K562 (cell line): ENCODE measurements around the gene SCYL3. TPM values are rescaled to one million over a fixed set of nuclear protein-coding genes. Genes with fewer than 3 reads are reported as not detected.
A peak's percentile ranks its signal among the peaks of the same experiment; 100 is the strongest.

Experiments
- BRD9 ChIP-seq: fragments of 450-650 bp; IDR thresholded peaks from 2 replicates; pipeline ENCODE4 v1.6.1; 2018; ENCODE audit warnings: low read depth; ENCODE audit not compliant: partially characterized antibody
- CEBPB ChIP-seq: fragments of 450-650 bp; IDR thresholded peaks from 2 replicates; pipeline ENCODE4 v1.6.1; 2016; ENCODE audit warnings: missing genetic modification characterization, missing compliant biosample characterization
- CUX1 ChIP-seq: fragments of 200-800 bp; sonication (Bioruptor generic); IDR thresholded peaks from 2 replicates; pipeline ENCODE4 v1.6.1; 2016; ENCODE audit warnings: missing genetic modification characterization, missing compliant biosample characterization
- EWSR1 ChIP-seq: fragments of 450-650 bp; IDR thresholded peaks from 2 replicates; pipeline ENCODE4 v1.6.1; 2018; ENCODE audit warnings: borderline replicate concordance, mild to moderate bottlenecking, low read depth, moderate library complexity; ENCODE audit not compliant: partially characterized antibody
- GTF2A2 ChIP-seq: IDR thresholded peaks from 2 replicates; pipeline ENCODE4 v1.6.1; 2016; ENCODE audit warnings: mild to moderate bottlenecking, missing genetic modification characterization, missing compliant biosample characterization
- GTF2B ChIP-seq: IDR thresholded peaks from 2 replicates; pipeline ENCODE4 v1.6.1; 2011; ENCODE audit not compliant: insufficient read length; ENCODE audit errors: extremely low read depth
- JUNB ChIP-seq: fragments of 450-650 bp; formaldehyde crosslinking; conservative IDR thresholded peaks from 2 replicates; pipeline ENCODE4 v1.4.0; 2020; ENCODE audit warnings: mild to moderate bottlenecking
- KAT7 ChIP-seq: sonication (generic); formaldehyde crosslinking; IDR thresholded peaks from 2 replicates; pipeline ENCODE4 v1.8.0; 2022; ENCODE audit warnings: missing genetic modification reagents, mild to moderate bottlenecking, borderline replicate concordance
- PCBP1 ChIP-seq: fragments of 200-400 bp; formaldehyde crosslinking; IDR thresholded peaks from 2 replicates; pipeline ENCODE4 v1.6.1; 2018; ENCODE audit warnings: mild to moderate bottlenecking, low read depth, low read length; ENCODE audit not compliant: poor library complexity, severe bottlenecking
- PRMT5 ChIP-seq: sonication (generic); formaldehyde crosslinking; IDR thresholded peaks from 2 replicates; pipeline ENCODE4 v1.5.0; 2020; ENCODE audit warnings: missing genetic modification reagents
- PYGO2 ChIP-seq: fragments of 450-650 bp; IDR thresholded peaks from 2 replicates; pipeline ENCODE4 v1.6.1; 2016; ENCODE audit warnings: mild to moderate bottlenecking, missing genetic modification characterization, moderate library complexity, missing compliant biosample characterization
- RBBP5 ChIP-seq: fragments of 200-600 bp; sonication (generic); IDR thresholded peaks from 2 replicates; pipeline ENCODE4 v1.6.1; 2012; ENCODE audit warnings: borderline replicate concordance, mild to moderate bottlenecking, low read length, control low read depth, inconsistent platforms; ENCODE audit not compliant: insufficient read depth, poor library complexity, severe bottlenecking
- TAF7 ChIP-seq: fragments of 450-650 bp; IDR thresholded peaks from 2 replicates; pipeline ENCODE4 v1.6.1; 2016; ENCODE audit warnings: missing genetic modification characterization, missing compliant biosample characterization
- TGIF2 ChIP-seq: sonication (generic); formaldehyde crosslinking; IDR thresholded peaks from 2 replicates; pipeline ENCODE4 v1.8.1; 2022; ENCODE audit warnings: mild to moderate bottlenecking, missing genetic modification reagents, moderate library complexity
- VEZF1 ChIP-seq: fragments of 200-800 bp; sonication (Bioruptor generic); IDR thresholded peaks from 2 replicates; pipeline ENCODE4 v1.6.1; 2017; ENCODE audit warnings: missing genetic modification characterization, missing compliant biosample characterization
- ZFP30 ChIP-seq: fragments of 250-450 bp; sonication (Bioruptor Pico); IDR thresholded peaks from 2 replicates; pipeline ENCODE4 v1.8.0; 2022; ENCODE audit warnings: moderate library complexity, mild to moderate bottlenecking, inconsistent platforms, borderline replicate concordance
- ZNF12 ChIP-seq: sonication (generic); formaldehyde crosslinking; IDR thresholded peaks from 2 replicates; pipeline ENCODE4 v1.4.0; 2020; ENCODE audit warnings: mild to moderate bottlenecking, missing genetic modification reagents
- ZNF316 ChIP-seq: fragments of 450-650 bp; IDR thresholded peaks from 2 replicates; pipeline ENCODE4 v1.6.1; 2016
- ZNF586 ChIP-seq: fragments of 450-650 bp; formaldehyde crosslinking; conservative IDR thresholded peaks from 2 replicates; pipeline ENCODE4 v1.4.0; 2020; ENCODE audit warnings: mild to moderate bottlenecking, moderate library complexity
- polyA plus RNA-seq, 8 experiments: library from polyadenylated mRNA; depleted of rRNA in 4 of 8; stranded (reverse) in 5 of 8; unstranded in 3 of 8; fragments of >200 nt; fragmentation: Nextera tagmentation in 2 of 8; fragmentation: Illumina TruSeq in 1 of 8; extraction: Ambion mirVana in 2 of 8; extraction: Trizol in 1 of 8; gene quantifications; 2 replicates each; pipeline versions ENCODE4 v1.2.1 to v1.2.3, GENCODE V29; 2011 to 2014; ENCODE audit warnings: inconsistent platforms in 1 of 8, missing spikeins in 1 of 8
- total RNA-seq, 7 experiments: library from RNA; depleted of rRNA in 6 of 7; stranded (reverse); fragments of >200 nt in 6 of 7; fragmentation: Illumina TruSeq in 2 of 7; extraction: Trizol in 2 of 7; gene quantifications; 2 replicates each; pipeline versions ENCODE4 v1.2.1 to v1.2.3, GENCODE V29; 2011 to 2021; ENCODE audit warnings: low replicate concordance in 1 of 7
- TF ChIP-seq, protein P1 (sequence below): sonication (generic); IDR thresholded peaks from 2 replicates; pipeline ENCODE4 v1.6.1; 2016

SCYL3 gene
- total and polyA plus RNA-seq, 9 of the 15 experiments (the other 6 are each of a cell fraction or from before 2014, with no cell fraction given), result 3.6 to 11.4 (median 7.1) TPM

GRCh38 chr1:169894424-169895145, 889 bp upstream of the SCYL3 start (continued):
- TF ChIP-seq PYGO2 (tag) (no peak), ZNF316 (peak; percentile 85), ZNF12 (CRISPR knock-in tag) (no peak), VEZF1 (no peak), TGIF2 (no peak), RBBP5 (no peak), ZFP30 (CRISPR knock-in tag) (no peak), ZNF586 (CRISPR knock-in tag) (no peak), CEBPB (tag) (no peak), GTF2B (peak; percentile 6), KAT7 (CRISPR knock-in tag) (no peak), PCBP1 (no peak), BRD9 (no peak), PRMT5 (CRISPR knock-in tag) (no peak), GTF2A2 (tag) (peak; percentile 5; the same call in 1 of the 2 replicates), EWSR1 (no peak), JUNB (CRISPR knock-in tag) (no peak), CUX1 (CRISPR knock-in tag) (no peak), TAF7 (0 out of 2 replicates have a peak, but pooled peaks have one; percentile 14)
- TF ChIP-seq, protein P1, sequence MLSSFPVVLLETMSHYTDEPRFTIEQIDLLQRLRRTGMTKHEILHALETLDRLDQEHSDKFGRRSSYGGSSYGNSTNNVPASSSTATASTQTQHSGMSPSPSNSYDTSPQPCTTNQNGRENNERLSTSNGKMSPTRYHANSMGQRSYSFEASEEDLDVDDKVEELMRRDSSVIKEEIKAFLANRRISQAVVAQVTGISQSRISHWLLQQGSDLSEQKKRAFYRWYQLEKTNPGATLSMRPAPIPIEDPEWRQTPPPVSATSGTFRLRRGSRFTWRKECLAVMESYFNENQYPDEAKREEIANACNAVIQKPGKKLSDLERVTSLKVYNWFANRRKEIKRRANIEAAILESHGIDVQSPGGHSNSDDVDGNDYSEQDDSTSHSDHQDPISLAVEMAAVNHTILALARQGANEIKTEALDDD, result no peak
